Left lung (tissue), 10 donors: Measurements from ENCODE around the gene OTOP2. TPM values are rescaled to one million over a fixed set of nuclear protein-coding genes. Genes with fewer than 3 reads are reported as not detected.

ENCODE experiments used
- ATAC-seq: fragments of 200-7000 bp; cut with Tn5 transposase; one replicate; pipeline ENCODE4 v1.9.1; 2020; ENCODE audit warnings: moderate library complexity
- DNase-seq, 4 donors: peaks; one replicate each; pipeline ENCODE4 v3.0.0-alpha.2; 2013 to 2020
- H3K27ac ChIP-seq, 2 donors: fragments of 200-600 bp; sonication (generic) in 1 of 2; one replicate each; pipeline versions ENCODE4 v1.5.0 to v1.8.0; 2020 to 2021
- H3K27me3 ChIP-seq, 2 donors: fragments of 200-600 bp; sonication (generic) in 1 of 2; one replicate each; pipeline versions ENCODE4 v1.5.0 to v1.8.0; 2020 to 2021
- H3K36me3 ChIP-seq, 2 donors: fragments of 200-600 bp; sonication (generic) in 1 of 2; one replicate each; pipeline versions ENCODE4 v1.5.0 to v1.8.0; 2020 to 2021
- H3K4me1 ChIP-seq, 2 donors: fragments of 200-600 bp; one replicate each; pipeline ENCODE4 v1.8.0; 2021
- H3K4me3 ChIP-seq, 2 donors: fragments of 200-600 bp; sonication (generic) in 1 of 2; one replicate each; pipeline versions ENCODE4 v1.5.0 to v1.8.0; 2020 to 2021; ENCODE audit warnings: mild to moderate bottlenecking in 1 of 2
- H3K9me3 ChIP-seq, 2 donors: fragments of 200-600 bp; sonication (generic) in 1 of 2; one replicate each; pipeline versions ENCODE4 v1.5.0 to v1.8.0; 2020 to 2021
- CTCF ChIP-seq, 2 donors: fragments of 200-600 bp; sonication (generic) in 1 of 2; IDR thresholded peaks; one replicate each; pipeline versions ENCODE4 v1.5.0 to v1.8.0; 2021; ENCODE audit warnings: antibody characterized with exemption in 2 of 2
- intact Hi-C, 2 donors: fragments of 100-400 bp; cut with DNase I; formaldehyde crosslinking; loops; one replicate each; pipeline versions ENCODE4 v1.11.2 to v1.14.2; 2022
- polyA plus RNA-seq, 6 donors: library from polyadenylated mRNA; unstranded; fragments of 120-200 nt; gene quantifications; one replicate each; pipeline ENCODE4 v1.2.1, GENCODE V29; 2013; ENCODE audit not compliant: insufficient read length in 6 of 6
- total RNA-seq, 2 donors: library from RNA; stranded (reverse); fragmentation: NEBNext Ultra II Directional; extraction: Animal tissue kit (Norgen Biotek cat#: 25700); gene quantifications; one replicate each; pipeline ENCODE4 v1.2.1, GENCODE V29; 2021
- donor health status: DM: no; HTN: yes; CAD: no.
- donor health status: DM: no; HTN: no; CAD: no.

Gene OTOP2
- total and polyA plus RNA-seq, 8 donors, result not detected

GRCh38 chr17:74950207-74950606 lies 26.1 kb downstream of the OTOP2 start:
- intact Hi-C loops, result no loop called here
- Histone ChIP-seq H3K4me1 (no peaks in the 10 kb centered on the region), H3K27ac (no peak overlapping the region), H3K27me3 (peaks cover 0 to 27% of the 10 kb centered on the region in 2 donors), H3K36me3 (peaks cover 0 to 24% of the 10 kb centered on the region in 2 donors), H3K4me3 (no peak overlapping the region), H3K9me3 (no peaks in the 10 kb centered on the region)
- no peak for DNase-seq
- TF ChIP-seq CTCF (IDR thresholded peaks at IDR 0.05), result no peak
- no peak for ATAC-seq

- H3K4me3 ChIP-seq, result no peak overlapping the region
- H3K27me3 ChIP-seq, result peaks cover 0 to 18% of the 10 kb centered on the region in 2 donors
- no peaks in the 10 kb centered on the region for H3K9me3 ChIP-seq
- ATAC-seq (no peak), DNase-seq (no peak)
- no peaks in the 10 kb centered on the region for H3K4me1 ChIP-seq
- H3K36me3 ChIP-seq, result peaks cover 0 to 29% of the 10 kb centered on the region in 2 donors
- H3K27ac ChIP-seq, result no peak overlapping the region
- intact Hi-C loops, result no loop called here
- no peak for TF ChIP-seq CTCF (IDR thresholded peaks at IDR 0.05)
These were observed 27.0 kb downstream of the OTOP2 start for GRCh38 chr17:74951065-74951464.

GRCh38 chr17:74951680-74952421 lies 27.8 kb downstream of the OTOP2 start:
- peaks cover 0 to 6% of the 10 kb centered on the region in 2 donors for H3K9me3 ChIP-seq
- peaks cover 0 to 10% of the 10 kb centered on the region in 2 donors for H3K27me3 ChIP-seq
- DNase-seq (no peak), ATAC-seq (no peak)
- H3K27ac ChIP-seq, result no peak overlapping the region
- TF ChIP-seq CTCF (IDR thresholded peaks at IDR 0.05), result no peak
- H3K36me3 ChIP-seq, result peaks cover 0 to 29% of the 10 kb centered on the region in 2 donors
- intact Hi-C loops, result no loop called here
- no peaks in the 10 kb centered on the region for H3K4me1 ChIP-seq
- H3K4me3 ChIP-seq, result no peak overlapping the region

- Histone ChIP-seq H3K27me3 (peaks cover 0 to 9% of the 10 kb centered on the region in 2 donors), H3K4me3 (no peak overlapping the region), H3K4me1 (no peaks in the 10 kb centered on the region), H3K9me3 (peaks cover 0 to 6% of the 10 kb centered on the region in 2 donors), H3K36me3 (peaks cover 0 to 29% of the 10 kb centered on the region in 2 donors), H3K27ac (no peak overlapping the region)
- intact Hi-C loops, result no loop called here
- no peak for TF ChIP-seq CTCF (IDR thresholded peaks at IDR 0.05)
- ATAC-seq (no peak), DNase-seq (no peak)
These were observed 28.5 kb downstream of the OTOP2 start for GRCh38 chr17:74952431-74953133.

GRCh38 chr17:74953134-74953687 lies 29.1 kb downstream of the OTOP2 start:
- no peaks in the 10 kb centered on the region for H3K4me1 ChIP-seq
- no peak for DNase-seq
- no peak overlapping the region for H3K27ac ChIP-seq
- peaks cover 0 to 6% of the 10 kb centered on the region in 2 donors for H3K9me3 ChIP-seq
- H3K4me3 ChIP-seq, result no peak overlapping the region
- peaks cover 0 to 9% of the 10 kb centered on the region in 2 donors for H3K27me3 ChIP-seq
- peaks cover 0 to 29% of the 10 kb centered on the region in 2 donors for H3K36me3 ChIP-seq
- TF ChIP-seq CTCF (IDR thresholded peaks at IDR 0.05), result no peak
- no peak for ATAC-seq
- intact Hi-C loops, result no loop called here
